ENCODE results near the gene GAB3. TPM values are rescaled to one million over a fixed set of nuclear protein-coding genes. Genes with fewer than 3 reads are reported as not detected.
A peak's percentile ranks its signal among the peaks of the same experiment; 100 is the strongest.

The GAB3 gene
- total and polyA plus RNA-seq, 9 of the 15 experiments (the other 6 are each of a cell fraction or from before 2014, with no cell fraction given), result 16.1 to 31.4 (median 20.2) TPM

DNA sequence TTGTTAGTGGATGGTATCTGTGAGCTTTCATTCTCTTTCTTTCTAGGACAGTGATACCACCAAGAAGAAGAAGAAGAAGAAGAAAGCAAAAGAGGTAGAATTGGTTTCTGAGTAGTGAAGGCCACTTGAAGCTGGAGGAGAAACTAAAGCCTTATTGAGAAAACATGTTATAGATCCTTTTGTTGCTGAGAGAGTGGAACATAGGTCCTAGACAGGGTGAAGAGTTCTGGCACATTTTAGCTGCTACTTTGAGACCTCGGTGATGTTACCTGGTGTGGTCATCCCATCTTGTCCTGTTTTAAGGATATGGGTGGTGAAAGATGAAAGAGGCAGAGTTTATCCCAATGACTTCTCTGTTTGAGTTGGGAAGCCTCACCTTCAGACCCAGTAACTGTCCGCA is 25.9 kb upstream of the GAB3 start:
- no peaks in the 10 kb centered on the region for H3K9me3 ChIP-seq (replicated peaks; ENCODE audit: control insufficient read depth, insufficient read depth, low read depth, low read length)
- peaks cover 0 to 12% of the 10 kb centered on the region in 2 experiments; a peak in 3 of 5 replicates for H3K4me1 ChIP-seq (replicated peaks in 1 of 2; ENCODE audit: control insufficient read depth in 2 of 2, insufficient read depth in 2 of 2, low read length in 2 of 2)
- H3K4me2 ChIP-seq (ENCODE audit: insufficient read depth, low read length), result no peak overlapping the region
- FAIRE-seq (no peak), DNase-seq (ENCODE audit: extremely low read depth in 1 of 4, low spot score in 3 of 4) (no peak), ATAC-seq (peak; percentile 8)
- H3K27me3 ChIP-seq (ENCODE audit: control insufficient read depth in 2 of 2, insufficient read depth in 2 of 2, low read length in 2 of 2), result no peaks in the 10 kb centered on the region
- ChIA-PET POLR2A (interaction anchor here (1.0 to 8.2 kb wide), 11 partner anchors 8 to 64 kb away, joined by 3 to 94 read pairs (median 6); partner anchors contain the start of genes DKC1, GAB3, MPP1 and SMIM9), CTCF (ENCODE audit: low intra/inter-chr PET ratio) (no interaction called here)
- peak overlapping the region; percentile 43; the same call in 2 of the 3 replicates for H3K27ac ChIP-seq (ENCODE audit: extremely low read depth, low read depth, low read length)
- WGBS (ENCODE audit: insufficient coverage, low coverage, missing lambda C conversion rate), result 88% methylated on average over 2 of the region's 2 CpGs
- intact Hi-C loops (cut with micrococcal nuclease) (loop anchor here (2.0 kb wide), 1 partner anchor 64 kb away; no protein-coding TSS in a partner anchor), in situ Hi-C loops (cut with MboI) (no loop called here)
- peaks cover 4% of the 10 kb centered on the region for H3K9me1 ChIP-seq (ENCODE audit: control insufficient read depth, insufficient read depth, low read length)
- BruUV-seq (replicated peaks), result no TSS peak
- peaks cover 90% of the 10 kb centered on the region for H3K36me3 ChIP-seq (ENCODE audit: control insufficient read depth, insufficient read depth, low read length)
- H2AFZ ChIP-seq (ENCODE audit: low read depth, low read length), result no peak overlapping the region
- H3K4me3 ChIP-seq, result no peak overlapping the region
- no peak overlapping the region; a peak in 1 of 4 replicates for H3K9ac ChIP-seq (ENCODE audit: insufficient read depth in 1 of 2, low read depth in 2 of 2, low read length in 2 of 2)
- peaks cover 27% of the 10 kb centered on the region for H4K20me1 ChIP-seq (replicated peaks; ENCODE audit: control insufficient read depth, insufficient read depth, low read length)
- H3K79me2 ChIP-seq (ENCODE audit: control insufficient read depth, insufficient read depth, low read length), result peaks cover 23% of the 10 kb centered on the region
- TF ChIP-seq, protein P1, sequence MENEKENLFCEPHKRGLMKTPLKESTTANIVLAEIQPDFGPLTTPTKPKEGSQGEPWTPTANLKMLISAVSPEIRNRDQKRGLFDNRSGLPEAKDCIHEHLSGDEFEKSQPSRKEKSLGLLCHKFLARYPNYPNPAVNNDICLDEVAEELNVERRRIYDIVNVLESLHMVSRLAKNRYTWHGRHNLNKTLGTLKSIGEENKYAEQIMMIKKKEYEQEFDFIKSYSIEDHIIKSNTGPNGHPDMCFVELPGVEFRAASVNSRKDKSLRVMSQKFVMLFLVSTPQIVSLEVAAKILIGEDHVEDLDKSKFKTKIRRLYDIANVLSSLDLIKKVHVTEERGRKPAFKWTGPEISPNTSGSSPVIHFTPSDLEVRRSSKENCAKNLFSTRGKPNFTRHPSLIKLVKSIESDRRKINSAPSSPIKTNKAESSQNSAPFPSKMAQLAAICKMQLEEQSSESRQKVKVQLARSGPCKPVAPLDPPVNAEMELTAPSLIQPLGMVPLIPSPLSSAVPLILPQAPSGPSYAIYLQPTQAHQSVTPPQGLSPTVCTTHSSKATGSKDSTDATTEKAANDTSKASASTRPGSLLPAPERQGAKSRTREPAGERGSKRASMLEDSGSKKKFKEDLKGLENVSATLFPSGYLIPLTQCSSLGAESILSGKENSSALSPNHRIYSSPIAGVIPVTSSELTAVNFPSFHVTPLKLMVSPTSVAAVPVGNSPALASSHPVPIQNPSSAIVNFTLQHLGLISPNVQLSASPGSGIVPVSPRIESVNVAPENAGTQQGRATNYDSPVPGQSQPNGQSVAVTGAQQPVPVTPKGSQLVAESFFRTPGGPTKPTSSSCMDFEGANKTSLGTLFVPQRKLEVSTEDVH (IDR thresholded peaks at IDR 0.05; ENCODE audit: low read depth, partially characterized antibody), result no peak
- TF ChIP-seq NEUROD1 (IDR thresholded peaks at IDR 0.05; ENCODE audit: borderline replicate concordance, low read depth, low read length, partially characterized antibody), result no peak
- no peak for TF ChIP-seq SAFB2 (IDR thresholded peaks at IDR 0.05; ENCODE audit: borderline replicate concordance, low read depth, low read length, severe bottlenecking)
- TF ChIP-seq POLR2AphosphoS2 (IDR thresholded peaks at IDR 0.05; ENCODE audit: low read length), result 0 out of 2 replicates have a peak, but pooled peaks have one; percentile 61
- TF ChIP-seq U2AF1 (optimal IDR thresholded peaks at IDR 0.05; ENCODE audit: low read depth, low read length), result no peak
- TF ChIP-seq NFATC3 (IDR thresholded peaks at IDR 0.05), result peak; percentile 63; the same call in 1 of the 2 replicates
- TF ChIP-seq RBFOX2 (IDR thresholded peaks at IDR 0.05; ENCODE audit: low read depth, low read length), result peak; percentile 19
- TF ChIP-seq, protein P2, sequence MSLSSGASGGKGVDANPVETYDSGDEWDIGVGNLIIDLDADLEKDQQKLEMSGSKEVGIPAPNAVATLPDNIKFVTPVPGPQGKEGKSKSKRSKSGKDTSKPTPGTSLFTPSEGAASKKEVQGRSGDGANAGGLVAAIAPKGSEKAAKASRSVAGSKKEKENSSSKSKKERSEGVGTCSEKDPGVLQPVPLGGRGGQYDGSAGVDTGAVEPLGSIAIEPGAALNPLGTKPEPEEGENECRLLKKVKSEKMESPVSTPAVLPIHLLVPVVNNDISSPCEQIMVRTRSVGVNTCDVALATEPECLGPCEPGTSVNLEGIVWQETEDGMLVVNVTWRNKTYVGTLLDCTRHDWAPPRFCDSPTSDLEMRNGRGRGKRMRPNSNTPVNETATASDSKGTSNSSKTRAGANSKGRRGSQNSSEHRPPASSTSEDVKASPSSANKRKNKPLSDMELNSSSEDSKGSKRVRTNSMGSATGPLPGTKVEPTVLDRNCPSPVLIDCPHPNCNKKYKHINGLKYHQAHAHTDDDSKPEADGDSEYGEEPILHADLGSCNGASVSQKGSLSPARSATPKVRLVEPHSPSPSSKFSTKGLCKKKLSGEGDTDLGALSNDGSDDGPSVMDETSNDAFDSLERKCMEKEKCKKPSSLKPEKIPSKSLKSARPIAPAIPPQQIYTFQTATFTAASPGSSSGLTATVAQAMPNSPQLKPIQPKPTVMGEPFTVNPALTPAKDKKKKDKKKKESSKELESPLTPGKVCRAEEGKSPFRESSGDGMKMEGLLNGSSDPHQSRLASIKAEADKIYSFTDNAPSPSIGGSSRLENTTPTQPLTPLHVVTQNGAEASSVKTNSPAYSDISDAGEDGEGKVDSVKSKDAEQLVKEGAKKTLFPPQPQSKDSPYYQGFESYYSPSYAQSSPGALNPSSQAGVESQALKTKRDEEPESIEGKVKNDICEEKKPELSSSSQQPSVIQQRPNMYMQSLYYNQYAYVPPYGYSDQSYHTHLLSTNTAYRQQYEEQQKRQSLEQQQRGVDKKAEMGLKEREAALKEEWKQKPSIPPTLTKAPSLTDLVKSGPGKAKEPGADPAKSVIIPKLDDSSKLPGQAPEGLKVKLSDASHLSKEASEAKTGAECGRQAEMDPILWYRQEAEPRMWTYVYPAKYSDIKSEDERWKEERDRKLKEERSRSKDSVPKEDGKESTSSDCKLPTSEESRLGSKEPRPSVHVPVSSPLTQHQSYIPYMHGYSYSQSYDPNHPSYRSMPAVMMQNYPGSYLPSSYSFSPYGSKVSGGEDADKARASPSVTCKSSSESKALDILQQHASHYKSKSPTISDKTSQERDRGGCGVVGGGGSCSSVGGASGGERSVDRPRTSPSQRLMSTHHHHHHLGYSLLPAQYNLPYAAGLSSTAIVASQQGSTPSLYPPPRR (CRISPR knock-in tag; IDR thresholded peaks at IDR 0.05; ENCODE audit: borderline replicate concordance), result no peak
- TF ChIP-seq THRAP3 (IDR thresholded peaks at IDR 0.05; ENCODE audit: borderline replicate concordance), result peak; percentile 25; the same call in 1 of the 2 replicates
- peak; percentile 19; the same call in 1 of the 2 replicates for TF ChIP-seq SUPT5H (IDR thresholded peaks at IDR 0.05)
- no peak for TF ChIP-seq RUNX1 (IDR thresholded peaks at IDR 0.05; ENCODE audit: low read depth)
- TF ChIP-seq POLR2G (IDR thresholded peaks at IDR 0.05; ENCODE audit: low read depth, low read length), result peak; percentile 36; the same call in 1 of the 2 replicates
- TF ChIP-seq POLR2A (conservative IDR thresholded peaks at IDR 0.05), result peak; percentile 63

All from K562 (cell line).